WERI-Rb-1 (cell line): ENCODE results near the gene MN1.
"Not testable (repeated sequence)": the region's sequence is repeated elsewhere in the genome, so short reads cannot be mapped to it uniquely, and the experiment has no call there.

Source experiments
- DNase-seq: peaks from one replicate; pipeline ENCODE4 v3.0.0-alpha.2; 2020
- H3K27ac ChIP-seq: fragments of 250-450 bp; sonication (Bioruptor Pico); 2 replicates; pipeline ENCODE4 v1.5.1; 2020; ENCODE audit warnings: mild to moderate bottlenecking, moderate library complexity
- H3K27me3 ChIP-seq: fragments of 250-450 bp; sonication (Bioruptor Pico); 2 replicates; pipeline ENCODE4 v1.5.1; 2021; ENCODE audit warnings: mild to moderate bottlenecking, low read depth, moderate library complexity; ENCODE audit not compliant: insufficient read depth, severe bottlenecking
- H3K36me3 ChIP-seq: fragments of 250-450 bp; sonication (Bioruptor Pico); 2 replicates; pipeline ENCODE4 v1.5.1; 2020; ENCODE audit warnings: mild to moderate bottlenecking, moderate library complexity
- H3K4me3 ChIP-seq: 2 replicates; pipeline ENCODE4 v1.5.1; 2011; ENCODE audit warnings: low read depth, mild to moderate bottlenecking, control low read depth, low read length
- H3K9me3 ChIP-seq: fragments of 250-450 bp; sonication (Bioruptor Pico); 2 replicates; pipeline ENCODE4 v1.5.1; 2021; ENCODE audit warnings: mild to moderate bottlenecking, moderate library complexity; ENCODE audit not compliant: severe bottlenecking
- CTCF ChIP-seq: IDR thresholded peaks from 2 replicates; pipeline ENCODE4 v1.5.1; 2011; ENCODE audit warnings: low read depth, mild to moderate bottlenecking, control low read depth, inconsistent platforms, low read length

MN1 gene

GRCh38 chr22:27745154-27745553, 56.4 kb downstream of the MN1 start:
- no peaks in the 10 kb centered on the region for H3K27me3 ChIP-seq
- no peaks in the 10 kb centered on the region for H3K36me3 ChIP-seq
- no peak overlapping the region for H3K27ac ChIP-seq
- H3K4me3 ChIP-seq: no peak overlapping the region
- H3K9me3 ChIP-seq: no peaks in the 10 kb centered on the region
- no peak for DNase-seq
- no peak for TF ChIP-seq CTCF

GRCh38 chr22:27744078-27744477, 57.5 kb downstream of the MN1 start:
- not testable (repeated sequence) for H3K9me3 ChIP-seq, H3K27ac ChIP-seq, DNase-seq, H3K27me3 ChIP-seq, H3K36me3 ChIP-seq, H3K4me3 ChIP-seq

- no peak for DNase-seq
- Histone ChIP-seq H3K36me3 (no peaks in the 10 kb centered on the region), H3K9me3 (peaks cover 7% of the 10 kb centered on the region), H3K4me3 (no peak overlapping the region), H3K27me3 (no peaks in the 10 kb centered on the region), H3K27ac (no peak overlapping the region)
- TF ChIP-seq CTCF: no peak
These were observed 61.3 kb downstream of the MN1 start for GRCh38 chr22:27740202-27740748.

- Histone ChIP-seq H3K36me3 (no peaks in the 10 kb centered on the region), H3K9me3 (peaks cover 7% of the 10 kb centered on the region), H3K27ac (no peak overlapping the region), H3K4me3 (no peak overlapping the region), H3K27me3 (no peaks in the 10 kb centered on the region)
- no peak for DNase-seq
- no peak for TF ChIP-seq CTCF
These were observed 64.0 kb downstream of the MN1 start for GRCh38 chr22:27737521-27737920.

- Histone ChIP-seq H3K27me3 (no peaks in the 10 kb centered on the region), H3K4me3 (no peak overlapping the region), H3K27ac (no peak overlapping the region), H3K36me3 (no peaks in the 10 kb centered on the region), H3K9me3 (peaks cover 7% of the 10 kb centered on the region)
- DNase-seq: no peak
- TF ChIP-seq CTCF: no peak
These were observed 67.5 kb downstream of the MN1 start for GRCh38 chr22:27734066-27734465.

GRCh38 chr22:27732841-27733240, 68.7 kb downstream of the MN1 start:
- Histone ChIP-seq H3K4me3 (no peak overlapping the region), H3K27me3 (no peaks in the 10 kb centered on the region), H3K36me3 (no peaks in the 10 kb centered on the region), H3K9me3 (peaks cover 7% of the 10 kb centered on the region), H3K27ac (no peak overlapping the region)
- no peak for TF ChIP-seq CTCF
- no peak for DNase-seq
